Mesodermal cell (in vitro differentiated cells): ENCODE results near the gene NINJ1.
"Not testable (repeated sequence)": the region's sequence is repeated elsewhere in the genome, so short reads cannot be mapped to it uniquely, and the experiment has no call there.

Experiments used
- H3K27ac ChIP-seq: 2 replicates; pipeline ENCODE4 v1.7.0; 2013; ENCODE audit warnings: mild to moderate bottlenecking, low read depth, low read length, moderate library complexity; ENCODE audit not compliant: severe bottlenecking
- H3K36me3 ChIP-seq: 2 replicates; pipeline ENCODE4 v1.7.1; 2013; ENCODE audit warnings: mild to moderate bottlenecking, low read length, moderate library complexity; ENCODE audit not compliant: control insufficient read depth, insufficient read depth
- H3K4me1 ChIP-seq: one replicate; pipeline ENCODE4 v1.7.1; 2013; ENCODE audit warnings: mild to moderate bottlenecking, low read length; ENCODE audit not compliant: insufficient read depth, control insufficient read depth, poor library complexity, severe bottlenecking
- H3K4me3 ChIP-seq: 2 replicates; pipeline ENCODE4 v1.7.0; 2013; ENCODE audit warnings: low read length, control low read depth, mild to moderate bottlenecking; ENCODE audit not compliant: insufficient read depth, poor library complexity, severe bottlenecking; ENCODE audit errors: extremely low read depth
- H3K9me3 ChIP-seq: 2 replicates; pipeline ENCODE4 v1.7.1; 2013; ENCODE audit warnings: mild to moderate bottlenecking, low read length, moderate library complexity; ENCODE audit not compliant: control insufficient read depth
- WGBS, 2 experiments: methylation state at CpG; one replicate each; pipeline ENCODE4 v1.1.5; 2013; ENCODE audit warnings: missing lambda C conversion rate in 2 of 2; ENCODE audit not compliant: insufficient coverage in 2 of 2; 5-methylcytosine and 5-hydroxymethylcytosine counted together

Gene NINJ1

DNA sequence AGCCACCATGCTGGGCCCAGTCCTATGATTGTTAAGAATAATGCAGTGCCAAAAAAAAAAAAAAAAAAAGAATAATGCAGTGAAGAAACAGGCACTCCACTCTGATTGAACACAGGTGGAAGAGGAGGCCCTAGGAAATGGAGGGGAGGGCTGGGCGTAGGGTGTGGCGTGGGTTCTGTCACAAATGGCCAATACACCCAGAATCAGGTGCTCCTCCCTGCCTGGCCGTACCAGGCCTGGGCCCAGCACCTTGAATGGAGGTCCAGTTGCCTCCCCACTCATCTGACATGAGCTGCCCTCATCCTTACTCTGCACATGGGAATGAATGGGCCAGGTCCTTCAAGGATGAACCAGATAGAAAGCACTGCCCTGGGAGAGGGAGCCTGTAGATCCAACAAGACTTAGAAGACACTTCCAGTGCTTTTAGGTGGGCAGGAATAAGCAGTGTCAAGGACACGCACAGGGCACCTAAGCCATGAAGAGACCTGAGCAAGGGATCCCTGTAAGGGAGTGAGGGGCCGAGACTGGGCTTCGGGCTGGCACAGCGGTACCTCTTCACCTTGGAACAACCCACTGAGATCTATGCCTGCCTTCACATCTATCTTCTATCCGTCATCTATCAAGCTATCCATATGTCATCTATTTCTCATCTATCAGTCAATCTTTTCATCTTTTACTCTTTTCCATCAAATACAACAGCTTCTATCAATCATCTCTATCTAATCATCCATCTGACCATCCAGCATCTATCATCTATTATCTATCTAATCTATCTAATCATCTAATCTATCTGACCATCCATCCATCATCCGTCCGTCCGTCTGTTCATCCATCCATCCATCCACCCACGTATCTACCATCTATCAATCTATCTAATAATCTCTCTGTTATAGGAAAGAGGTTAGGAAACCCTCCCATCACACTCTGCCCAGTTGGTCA lies 15.9 kb downstream of the NINJ1 start:
- Histone ChIP-seq H3K9me3 (no peaks in the 10 kb centered on the region), H3K27ac (no peak overlapping the region), H3K4me3 (no peak overlapping the region), H3K36me3 (peaks cover 14% of the 10 kb centered on the region), H3K4me1 (no peaks in the 10 kb centered on the region)
- 89 to 92% methylated on average over 9 to 11 of the region's 12 CpGs for whole genome bisulfite sequencing, 2 experiments

DNA sequence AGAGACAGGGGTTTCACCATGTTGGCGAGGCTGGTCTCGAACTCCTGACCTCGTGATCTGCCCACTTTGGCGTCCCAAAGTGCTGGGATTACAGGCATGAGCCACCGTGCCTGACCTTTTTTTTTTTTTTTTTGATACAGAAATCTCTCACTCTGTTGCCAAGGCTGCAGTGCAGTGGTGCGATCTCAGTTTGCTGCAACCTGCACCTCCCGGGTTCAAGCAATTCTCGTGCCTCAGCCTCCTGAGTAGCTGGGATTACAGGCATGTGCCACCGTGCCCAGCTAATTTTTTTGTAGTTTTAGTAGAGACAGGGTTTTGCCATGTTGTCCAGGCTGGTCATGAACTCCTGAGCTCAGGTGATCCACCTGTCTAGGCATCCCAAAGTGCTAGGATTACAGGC lies 16.5 kb downstream of the NINJ1 start:
- not testable (repeated sequence) for H3K9me3 ChIP-seq, H3K27ac ChIP-seq, H3K4me3 ChIP-seq, H3K4me1 ChIP-seq
- peaks cover 15% of the 10 kb centered on the region for H3K36me3 ChIP-seq
- WGBS, 2 experiments: 89 to 94% methylated on average over 9 of the region's 9 CpGs

DNA sequence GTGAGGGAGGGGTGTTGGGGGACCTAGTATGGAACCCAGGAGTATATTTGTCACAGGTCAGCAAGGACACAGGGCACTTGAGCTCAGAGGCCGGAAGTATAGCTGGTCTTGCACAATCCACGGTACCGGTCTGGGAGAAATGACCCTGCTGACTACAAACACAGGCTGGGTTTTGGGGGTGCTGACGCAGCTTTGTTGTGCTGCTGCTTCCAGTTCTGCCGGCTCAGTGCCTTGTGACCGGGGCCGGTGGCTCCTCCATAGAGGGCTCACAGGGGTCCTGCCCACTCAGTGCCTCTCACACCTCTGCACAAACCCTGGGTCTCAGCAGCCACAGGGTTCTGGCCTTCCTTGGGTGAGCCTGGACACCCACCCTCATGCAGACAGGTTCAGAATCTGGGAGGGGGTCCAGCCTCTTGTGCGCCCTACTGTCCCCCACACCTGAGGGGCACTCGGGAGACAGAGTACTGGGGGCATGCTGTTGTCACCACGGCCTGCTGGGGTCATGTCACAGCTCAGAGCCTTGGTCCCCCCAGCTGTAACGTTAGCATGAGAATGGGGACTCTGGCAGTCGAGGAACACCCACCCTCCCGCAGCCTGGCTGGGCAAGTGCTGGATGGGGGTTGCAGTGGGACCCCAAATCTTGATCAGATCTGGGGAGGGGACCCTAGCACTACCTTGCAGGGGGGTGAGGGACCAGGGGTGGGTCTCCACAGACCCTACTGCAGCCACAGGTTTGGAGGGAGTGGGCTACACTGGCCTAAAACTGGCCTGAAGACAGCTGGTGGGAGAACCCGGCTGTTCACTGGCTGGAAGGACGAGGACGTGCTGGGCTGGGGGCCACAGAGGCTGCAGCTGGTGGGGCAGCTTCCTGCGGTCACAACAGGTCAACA lies 17.7 kb downstream of the NINJ1 start:
- peaks cover 12% of the 10 kb centered on the region for H3K36me3 ChIP-seq
- H3K27ac ChIP-seq: no peak overlapping the region
- no peaks in the 10 kb centered on the region for H3K9me3 ChIP-seq
- WGBS, 2 experiments: 66 to 68% methylated on average over 17 of the region's 17 CpGs
- H3K4me1 ChIP-seq: no peaks in the 10 kb centered on the region
- no peak overlapping the region for H3K4me3 ChIP-seq

DNA sequence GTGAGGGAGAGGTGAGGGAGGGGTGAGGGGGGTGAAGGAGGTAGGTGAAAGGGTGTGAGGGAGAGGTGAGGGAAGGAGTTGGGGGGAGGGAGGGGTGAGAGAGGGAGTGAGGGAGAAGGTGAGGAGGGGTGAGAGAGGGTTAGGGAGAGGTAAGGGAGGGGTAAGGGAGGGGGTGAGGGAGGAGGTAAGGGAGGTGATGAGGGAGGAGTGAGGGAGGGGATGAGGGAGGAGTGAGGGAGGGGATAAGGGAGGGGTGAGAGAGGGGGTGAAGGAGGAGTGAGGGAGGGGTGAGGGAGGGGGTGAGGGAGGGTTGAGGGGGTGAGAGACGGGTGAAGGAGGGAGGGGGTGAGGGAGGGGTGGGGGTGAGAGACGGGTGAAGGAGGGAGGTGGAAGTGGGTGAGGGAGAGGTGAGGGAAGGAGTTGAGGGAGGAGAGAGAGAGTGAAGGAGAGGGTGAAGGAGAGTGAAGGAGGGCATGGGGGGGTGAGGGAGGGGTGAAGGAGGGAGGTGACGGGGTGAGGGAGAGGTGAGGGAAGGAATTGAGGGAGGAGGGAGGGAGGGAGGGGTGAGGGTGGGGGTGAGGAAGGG lies 18.5 kb downstream of the NINJ1 start:
- 67 to 75% methylated on average over 1 to 3 of the region's 3 CpGs for WGBS, 2 experiments
- Histone ChIP-seq H3K4me1 (no peaks in the 10 kb centered on the region), H3K36me3 (peaks cover 13% of the 10 kb centered on the region), H3K4me3 (no peak overlapping the region), H3K27ac (no peak overlapping the region), H3K9me3 (no peaks in the 10 kb centered on the region)

DNA sequence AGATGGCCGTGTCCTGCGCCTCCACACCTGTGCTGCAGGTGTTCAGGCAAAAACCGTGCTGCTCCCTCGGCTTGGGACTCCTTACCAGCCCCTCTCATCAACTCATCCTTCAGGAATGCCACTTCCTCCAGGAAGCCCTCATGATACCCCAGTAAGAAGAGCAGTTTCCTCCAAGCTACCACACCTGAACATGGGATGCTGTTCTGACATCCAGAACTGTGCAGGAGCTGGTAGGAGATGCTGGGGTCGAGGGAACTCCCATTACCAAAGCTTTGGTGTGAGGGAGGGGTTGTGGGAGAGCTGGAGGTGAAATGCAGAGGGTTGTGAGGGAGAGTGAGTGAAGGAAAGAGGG lies 19.1 kb downstream of the NINJ1 start:
- H3K9me3 ChIP-seq: no peaks in the 10 kb centered on the region
- H3K27ac ChIP-seq: no peak overlapping the region
- WGBS, 2 experiments: 88 to 96% methylated on average over 5 of the region's 5 CpGs
- no peak overlapping the region for H3K4me3 ChIP-seq
- peaks cover 18% of the 10 kb centered on the region for H3K36me3 ChIP-seq
- no peaks in the 10 kb centered on the region for H3K4me1 ChIP-seq

DNA sequence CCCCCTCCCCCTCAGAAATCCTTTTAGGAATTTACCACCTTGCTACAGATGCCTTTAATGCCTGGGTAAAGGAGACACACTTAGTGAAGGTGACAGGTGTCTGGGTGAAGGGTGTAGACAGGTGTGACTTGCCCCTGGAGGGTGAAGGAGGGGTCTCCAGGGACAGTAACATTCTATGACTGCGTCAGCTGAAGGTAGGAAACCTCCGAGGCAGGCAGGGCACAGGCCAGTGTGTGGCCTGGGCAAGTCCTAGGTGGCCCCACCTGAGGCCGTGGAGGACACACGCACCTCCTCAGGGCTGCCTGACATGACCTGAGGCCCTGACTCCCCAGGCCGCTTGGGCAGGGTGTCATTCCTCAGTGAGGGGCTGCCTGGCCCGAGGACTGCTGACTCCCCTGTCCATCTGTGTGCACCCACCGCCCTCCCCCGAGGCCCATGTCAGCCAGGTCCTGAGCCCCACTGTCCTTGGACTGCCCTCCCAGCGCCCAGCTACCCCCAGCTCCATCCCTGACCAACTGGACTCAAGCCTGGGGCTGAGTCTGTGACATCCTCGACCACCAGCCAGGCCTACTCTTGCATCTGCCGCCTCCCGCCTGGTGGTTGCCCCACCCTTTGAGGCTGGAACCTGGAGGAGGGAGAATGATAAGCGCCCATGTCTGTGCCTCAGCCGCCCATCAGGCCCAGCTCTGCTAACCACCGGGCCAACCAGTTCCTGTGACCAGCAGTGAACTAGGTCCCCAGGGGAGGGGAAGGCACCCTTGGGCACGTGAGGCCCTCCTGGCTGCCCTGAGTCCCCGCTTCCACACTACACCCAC lies 19.7 kb downstream of the NINJ1 start:
- Histone ChIP-seq H3K9me3 (no peaks in the 10 kb centered on the region), H3K36me3 (peaks cover 22% of the 10 kb centered on the region), H3K4me3 (no peak overlapping the region), H3K4me1 (no peaks in the 10 kb centered on the region), H3K27ac (no peak overlapping the region)
- WGBS, 2 experiments: 92 to 96% methylated on average over 13 to 17 of the region's 17 CpGs

DNA sequence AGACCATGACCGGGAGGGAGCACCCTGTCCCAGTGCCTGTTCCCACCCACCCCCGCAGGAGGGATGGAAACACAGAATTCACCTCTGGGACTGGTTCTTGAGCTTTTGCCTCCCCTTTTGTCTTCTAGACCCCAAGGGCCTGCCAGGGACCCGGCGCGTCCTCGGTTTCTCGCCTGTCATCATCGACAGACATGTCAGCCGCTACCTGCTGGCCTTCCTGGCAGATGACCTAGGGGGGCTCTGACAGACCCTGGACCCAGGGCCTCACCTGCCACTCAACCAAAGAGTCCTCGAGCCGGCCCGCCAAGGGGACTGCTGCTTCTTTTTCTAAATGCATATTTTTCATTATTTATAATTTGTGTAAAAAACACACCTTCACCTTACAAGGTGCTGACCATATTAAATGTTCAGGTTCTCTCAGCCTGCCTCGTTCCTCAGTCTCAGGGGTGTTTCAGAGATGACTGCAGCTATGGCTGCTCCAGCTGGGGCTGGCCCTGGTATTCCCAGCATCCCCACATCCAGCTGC lies 21.1 kb downstream of the NINJ1 start:
- WGBS, 2 experiments: 78 to 92% methylated on average over 6 to 7 of the region's 13 CpGs
- Histone ChIP-seq H3K36me3 (peaks cover 22% of the 10 kb centered on the region), H3K4me3 (no peak overlapping the region), H3K27ac (no peak overlapping the region), H3K9me3 (no peaks in the 10 kb centered on the region), H3K4me1 (no peaks in the 10 kb centered on the region)

DNA sequence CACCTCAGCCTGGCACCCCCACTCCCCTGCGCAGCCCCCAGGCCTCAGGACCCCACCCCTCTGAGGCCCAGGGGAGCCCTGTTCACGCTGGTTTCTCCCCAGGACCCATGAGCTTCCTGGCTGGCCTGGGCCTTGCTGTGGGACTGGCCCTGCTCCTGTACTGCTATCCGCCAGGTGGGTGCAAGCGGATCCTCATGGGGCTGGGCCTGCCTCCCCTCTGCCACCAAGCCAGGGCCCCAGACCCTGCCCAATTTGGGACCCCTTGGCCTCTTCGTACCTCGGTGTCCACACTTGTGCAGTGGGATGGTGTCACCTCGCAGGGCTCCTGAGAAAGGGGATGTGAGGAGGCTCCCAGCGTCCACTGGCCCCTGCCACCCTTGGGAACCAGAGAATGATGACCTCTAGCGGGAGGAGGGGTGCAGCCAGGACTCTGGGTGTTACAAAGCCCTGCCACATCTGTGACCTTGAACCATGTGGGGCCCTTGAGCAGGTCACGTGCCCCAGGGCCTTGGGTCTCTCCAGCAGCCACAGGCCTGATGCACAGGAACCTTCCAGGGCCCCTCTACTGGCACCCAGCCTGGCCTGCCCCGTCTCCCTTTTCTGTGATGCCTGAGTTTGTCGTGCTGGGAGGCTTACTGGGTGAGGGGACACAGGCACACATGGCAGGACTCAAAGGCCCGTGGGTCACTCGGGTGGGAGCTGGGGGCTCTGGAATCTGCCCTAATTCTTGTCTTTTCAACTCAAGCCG lies 21.8 kb downstream of the NINJ1 start:
- Histone ChIP-seq H3K9me3 (no peaks in the 10 kb centered on the region), H3K4me1 (no peaks in the 10 kb centered on the region), H3K4me3 (no peak overlapping the region), H3K36me3 (peaks cover 25% of the 10 kb centered on the region), H3K27ac (no peak overlapping the region)
- 82 to 92% methylated on average over 12 to 15 of the region's 15 CpGs for WGBS, 2 experiments

DNA sequence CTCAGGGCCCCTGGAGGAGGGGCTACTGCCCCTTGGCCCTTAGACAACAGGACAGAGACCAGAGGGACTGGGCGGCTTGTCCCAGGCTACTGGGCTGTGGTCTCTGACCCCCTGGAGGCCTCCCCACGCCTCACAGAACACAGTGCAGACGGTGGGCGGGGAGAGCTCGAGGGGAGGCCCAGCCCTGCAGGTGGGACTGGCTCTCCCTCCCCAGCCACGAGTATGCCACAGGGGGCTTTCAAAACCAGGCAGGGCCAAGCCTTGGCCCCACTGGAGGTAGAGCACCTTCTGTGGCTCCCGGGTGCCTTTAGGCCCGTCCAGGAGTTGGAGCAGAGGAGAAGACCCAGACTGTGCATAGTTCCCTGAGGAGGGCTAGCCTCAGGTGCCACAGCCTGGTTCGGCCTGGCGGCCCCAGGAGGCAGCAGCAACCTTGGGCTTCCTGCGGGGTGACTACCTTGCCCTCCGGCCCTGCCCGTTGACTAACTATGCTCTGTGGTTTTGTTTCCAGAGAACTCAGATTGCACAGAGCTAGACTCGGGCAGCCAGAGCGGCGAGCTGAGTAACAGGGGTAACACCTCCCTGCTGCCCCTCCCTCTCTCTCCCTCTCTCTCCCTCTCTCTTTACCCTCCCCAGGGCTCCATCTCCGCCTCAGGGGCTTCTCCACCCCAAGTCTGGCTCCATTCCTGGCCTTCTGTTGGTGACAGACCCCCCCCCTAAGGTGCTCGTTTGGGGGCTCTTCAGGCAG lies 22.5 kb downstream of the NINJ1 start:
- no peaks in the 10 kb centered on the region for H3K9me3 ChIP-seq
- no peaks in the 10 kb centered on the region for H3K4me1 ChIP-seq
- H3K4me3 ChIP-seq: no peak overlapping the region
- no peak overlapping the region for H3K27ac ChIP-seq
- WGBS, 2 experiments: 89 to 92% methylated on average over 16 to 18 of the region's 18 CpGs
- H3K36me3 ChIP-seq: peaks cover 25% of the 10 kb centered on the region
